Measurements from ENCODE around the gene MTHFS. TPM values are rescaled to one million over a fixed set of nuclear protein-coding genes. Genes with fewer than 3 reads are reported as not detected.

The MTHFS gene
- total and polyA plus RNA-seq, 8 donors = 19.8 to 53.1 (median 28.6) TPM

- peaks cover 0 to 3% (median 0%) of the 10 kb centered on the region in 3 donors for H3K4me1 ChIP-seq
- intact Hi-C loops (cut with DNase I) = no loop called here
- no peak for FAIRE-seq
- no peak overlapping the region for H3K4me3 ChIP-seq
- peak in 1 of 4 donors; percentile 12 for ATAC-seq
- DNase-seq = no peak
- no peak overlapping the region for H3K27ac ChIP-seq
- peaks cover 0 to 14% (median 0%) of the 10 kb centered on the region in 3 donors for H3K36me3 ChIP-seq
- H3K27me3 ChIP-seq = no peaks in the 10 kb centered on the region
- TF ChIP-seq CTCF (IDR thresholded peaks at IDR 0.05) = no peak
- 80 to 97% methylated on average over 3 of the region's 3 CpGs for WGBS, 2 donors
- no peaks in the 10 kb centered on the region for H3K9me3 ChIP-seq
Measured at GRCh38 chr15:79844221-79844620, 52.6 kb downstream of the MTHFS start.

GRCh38 chr15:79837846-79838245 lies 59.0 kb downstream of the MTHFS start:
- Histone ChIP-seq H3K9me3 (no peaks in the 10 kb centered on the region), H3K36me3 (peaks cover 0 to 6% (median 0%) of the 10 kb centered on the region in 3 donors), H3K27ac (no peak overlapping the region), H3K4me3 (no peak overlapping the region), H3K27me3 (no peaks in the 10 kb centered on the region), H3K4me1 (no peaks in the 10 kb centered on the region)
- no peak for DNase-seq
- intact Hi-C loops (cut with DNase I) = no loop called here
- ATAC-seq = no peak
- no peak for TF ChIP-seq CTCF (IDR thresholded peaks at IDR 0.05)
- FAIRE-seq = no peak

- WGBS, 2 donors = 66 to 69% methylated on average over 4 of the region's 4 CpGs
- Histone ChIP-seq H3K4me3 (no peak overlapping the region), H3K4me1 (no peaks in the 10 kb centered on the region), H3K9me3 (no peaks in the 10 kb centered on the region), H3K27me3 (no peaks in the 10 kb centered on the region), H3K27ac (no peak overlapping the region), H3K36me3 (no peaks in the 10 kb centered on the region)
- no peak for DNase-seq
- ATAC-seq = peak in 3 of 4 donors; percentile 31 to 56 (median 35)
- FAIRE-seq = no peak
- intact Hi-C loops (cut with DNase I) = no loop called here
- TF ChIP-seq CTCF (IDR thresholded peaks at IDR 0.05) = no peak
Measured at GRCh38 chr15:79834495-79834894, 62.3 kb downstream of the MTHFS start.

GRCh38 chr15:79832367-79833120 lies 64.3 kb downstream of the MTHFS start:
- WGBS, 2 donors = 96 to 100% methylated on average over 1 of the region's 1 CpG
- H3K27me3 ChIP-seq = no peaks in the 10 kb centered on the region
- H3K4me3 ChIP-seq = no peak overlapping the region
- TF ChIP-seq CTCF (IDR thresholded peaks at IDR 0.05) = no peak
- FAIRE-seq = no peak
- no peak for DNase-seq
- no peak overlapping the region for H3K27ac ChIP-seq
- ATAC-seq = no peak
- intact Hi-C loops (cut with DNase I) = no loop called here
- H3K9me3 ChIP-seq = no peaks in the 10 kb centered on the region
- H3K36me3 ChIP-seq = no peaks in the 10 kb centered on the region
- no peaks in the 10 kb centered on the region for H3K4me1 ChIP-seq

GRCh38 chr15:79831604-79832003 lies 65.2 kb downstream of the MTHFS start:
- H3K9me3 ChIP-seq = no peaks in the 10 kb centered on the region
- H3K27ac ChIP-seq = no peak overlapping the region
- no peaks in the 10 kb centered on the region for H3K36me3 ChIP-seq
- intact Hi-C loops (cut with DNase I) = no loop called here
- no peak for ATAC-seq
- no peaks in the 10 kb centered on the region for H3K27me3 ChIP-seq
- no peak for FAIRE-seq
- 94 to 100% methylated on average over 1 of the region's 1 CpG for WGBS, 2 donors
- no peaks in the 10 kb centered on the region for H3K4me1 ChIP-seq
- TF ChIP-seq CTCF (IDR thresholded peaks at IDR 0.05) = no peak
- no peak overlapping the region for H3K4me3 ChIP-seq
- DNase-seq = no peak
